PC-3 (cell line): Measurements from ENCODE around the gene KIF21A. TPM values are rescaled to one million over a fixed set of nuclear protein-coding genes. Genes with fewer than 3 reads are reported as not detected.

Experiments
- ATAC-seq: fragments of 200-7000 bp; cut with Tn5 transposase; 2 replicates; pipeline ENCODE4 v1.9.1; 2020; ENCODE audit warnings: mild to moderate bottlenecking, moderate library complexity
- BruUV-seq: library from RNA; stranded (reverse); fragments of 400-500 nt; replicated peaks from 2 replicates; lab custom pipeline; 2021; lab: Mats Ljungman, UMichigan
- CTCF ChIA-PET: fragments of 300-600 bp; sonication (Branson Sonifier 250); formaldehyde crosslinking; loops from one replicate; lab custom pipeline; 2022; ENCODE audit warnings: antibody characterized with exemption; lab: Charles Lee
- POLR2A ChIA-PET: fragments of 300-600 bp; sonication (Branson Sonifier 250); formaldehyde crosslinking; loops from one replicate; lab custom pipeline; 2022; ENCODE audit warnings: antibody characterized with exemption; ENCODE audit not compliant: unreplicated experiment; lab: Charles Lee
- DNase-seq: peaks from one replicate; pipeline ENCODE4 v3.0.0-alpha.2; 2015
- H2AFZ ChIP-seq: fragments of 300-600 bp; sonication (generic); 2 replicates; pipeline ENCODE4 v1.6.0; 2016; ENCODE audit warnings: antibody characterized with exemption, low read length
- H3F3A ChIP-seq: fragments of 300-600 bp; sonication (generic); one replicate; pipeline ENCODE4 v1.6.0; 2017; ENCODE audit warnings: antibody characterized with exemption, low read length, control low read depth, mild to moderate bottlenecking; ENCODE audit not compliant: unreplicated experiment
- H3K27ac ChIP-seq: fragments of 300-600 bp; sonication (generic); 2 replicates; pipeline ENCODE4 v1.5.1; 2016; ENCODE audit warnings: mild to moderate bottlenecking, low read length
- H3K27me3 ChIP-seq: fragments of 300-600 bp; sonication (generic); 2 replicates; pipeline ENCODE4 v1.6.1; 2016; ENCODE audit warnings: low read length, mixed read lengths
- H3K36me3 ChIP-seq: fragments of 300-600 bp; sonication (generic); 2 replicates; pipeline ENCODE4 v1.6.1; 2016; ENCODE audit warnings: low read depth, mixed run types, low read length, mixed read lengths
- H3K4me1 ChIP-seq: fragments of 300-600 bp; sonication (generic); 2 replicates; pipeline ENCODE4 v1.5.1; 2016; ENCODE audit warnings: low read length; ENCODE audit not compliant: insufficient read depth
- H3K4me2 ChIP-seq: fragments of 300-600 bp; sonication (generic); 2 replicates; pipeline ENCODE4 v1.6.0; 2016; ENCODE audit warnings: low read length
- H3K4me3 ChIP-seq: fragments of 300-600 bp; sonication (generic); 2 replicates; pipeline ENCODE4 v1.5.1; 2016; ENCODE audit warnings: mild to moderate bottlenecking, low read length, mixed read lengths
- H3K79me2 ChIP-seq: fragments of 300-600 bp; sonication (generic); 2 replicates; pipeline ENCODE4 v1.6.1; 2017; ENCODE audit warnings: low read length, mixed read lengths
- H3K9ac ChIP-seq: fragments of 300-600 bp; sonication (generic); 2 replicates; pipeline ENCODE4 v1.6.0; 2016; ENCODE audit warnings: mild to moderate bottlenecking, low read length
- H3K9me2 ChIP-seq: fragments of 300-600 bp; sonication (generic); replicated peaks from 2 replicates; pipeline ENCODE4 v1.6.1; 2016; ENCODE audit warnings: mixed run types, low read length, mixed read lengths
- H3K9me3 ChIP-seq: fragments of 300-600 bp; sonication (generic); 2 replicates; pipeline ENCODE4 v1.6.1; 2016; ENCODE audit warnings: low read length, mixed read lengths
- H4K20me1 ChIP-seq: fragments of 300-600 bp; sonication (generic); 2 replicates; pipeline ENCODE4 v1.6.1; 2016; ENCODE audit warnings: low read length, mixed read lengths
- EZH2 ChIP-seq: fragments of 300-600 bp; sonication (generic); IDR thresholded peaks from one replicate; pipeline ENCODE4 v1.6.1; 2017; ENCODE audit warnings: antibody characterized with exemption, mild to moderate bottlenecking, low read length; ENCODE audit not compliant: unreplicated experiment
- EZH2phosphoT487 ChIP-seq: fragments of 300-600 bp; sonication (generic); IDR thresholded peaks from 2 replicates; pipeline ENCODE4 v1.6.1; 2018; ENCODE audit warnings: mild to moderate bottlenecking, antibody characterized with exemption, low read length, borderline replicate concordance
- intact Hi-C: fragments of 100-400 bp; cut with micrococcal nuclease; formaldehyde crosslinking; loops from 2 replicates; pipeline ENCODE4 v1.9.0; 2023
- total RNA-seq: library from RNA; depleted of rRNA; stranded (reverse); fragments of >200 nt; gene quantifications from 2 replicates; pipeline ENCODE4 v1.2.3, GENCODE V29; 2014
- TF ChIP-seq, protein P1 (sequence below): fragments of 300-600 bp; sonication (generic); conservative IDR thresholded peaks from 2 replicates; pipeline ENCODE4 v1.5.1; 2017; ENCODE audit warnings: antibody characterized with exemption, low read depth, mild to moderate bottlenecking, low read length

Gene KIF21A
- total RNA-seq, 1 experiment from 2014 or later, result 25.1 TPM

- intact Hi-C loops, result no loop called here
- no peaks in the 10 kb centered on the region for H3F3A ChIP-seq
- H3K9ac ChIP-seq, result no peak overlapping the region
- POLR2A ChIA-PET, result no interaction called here
- no TSS peak for BruUV-seq
- no peaks in the 10 kb centered on the region for H3K9me3 ChIP-seq
- TF ChIP-seq, protein P1, sequence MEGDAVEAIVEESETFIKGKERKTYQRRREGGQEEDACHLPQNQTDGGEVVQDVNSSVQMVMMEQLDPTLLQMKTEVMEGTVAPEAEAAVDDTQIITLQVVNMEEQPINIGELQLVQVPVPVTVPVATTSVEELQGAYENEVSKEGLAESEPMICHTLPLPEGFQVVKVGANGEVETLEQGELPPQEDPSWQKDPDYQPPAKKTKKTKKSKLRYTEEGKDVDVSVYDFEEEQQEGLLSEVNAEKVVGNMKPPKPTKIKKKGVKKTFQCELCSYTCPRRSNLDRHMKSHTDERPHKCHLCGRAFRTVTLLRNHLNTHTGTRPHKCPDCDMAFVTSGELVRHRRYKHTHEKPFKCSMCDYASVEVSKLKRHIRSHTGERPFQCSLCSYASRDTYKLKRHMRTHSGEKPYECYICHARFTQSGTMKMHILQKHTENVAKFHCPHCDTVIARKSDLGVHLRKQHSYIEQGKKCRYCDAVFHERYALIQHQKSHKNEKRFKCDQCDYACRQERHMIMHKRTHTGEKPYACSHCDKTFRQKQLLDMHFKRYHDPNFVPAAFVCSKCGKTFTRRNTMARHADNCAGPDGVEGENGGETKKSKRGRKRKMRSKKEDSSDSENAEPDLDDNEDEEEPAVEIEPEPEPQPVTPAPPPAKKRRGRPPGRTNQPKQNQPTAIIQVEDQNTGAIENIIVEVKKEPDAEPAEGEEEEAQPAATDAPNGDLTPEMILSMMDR, result no peak
- TF ChIP-seq EZH2phosphoT487, result no peak
- H3K36me3 ChIP-seq, result peaks cover 7% of the 10 kb centered on the region; the same call in 1 of the 2 replicates
- H4K20me1 ChIP-seq, result no peaks in the 10 kb centered on the region
- H3K4me2 ChIP-seq, result no peak overlapping the region
- CTCF ChIA-PET, result no interaction called here
- no peak overlapping the region for H3K27ac ChIP-seq
- DNase-seq (peak; percentile 32), ATAC-seq (0 out of 2 replicates have a peak, but pooled peaks have one; percentile 20)
- no peak overlapping the region for H3K4me3 ChIP-seq
- no peaks in the 10 kb centered on the region for H3K9me2 ChIP-seq
- no peaks in the 10 kb centered on the region for H3K79me2 ChIP-seq
- H2AFZ ChIP-seq, result no peak overlapping the region
- H3K4me1 ChIP-seq, result no peaks in the 10 kb centered on the region
- no peaks in the 10 kb centered on the region for H3K27me3 ChIP-seq
Measured at GRCh38 chr12:39354955-39355354, 88.0 kb downstream of the KIF21A start.

- DNase-seq (no peak), ATAC-seq (no peak)
- Histone ChIP-seq H3K79me2 (no peaks in the 10 kb centered on the region), H3K9me2 (no peaks in the 10 kb centered on the region), H3K9me3 (no peaks in the 10 kb centered on the region), H3K27ac (no peak overlapping the region), H3K27me3 (no peaks in the 10 kb centered on the region), H3K4me3 (no peak overlapping the region), H4K20me1 (no peaks in the 10 kb centered on the region), H3K4me1 (no peaks in the 10 kb centered on the region), H3K9ac (no peak overlapping the region), H2AFZ (no peak overlapping the region), H3K36me3 (peaks cover 5% of the 10 kb centered on the region; the same call in 1 of the 2 replicates), H3K4me2 (no peak overlapping the region), H3F3A (no peaks in the 10 kb centered on the region)
- TF ChIP-seq EZH2phosphoT487, result no peak
- TF ChIP-seq, protein P1, result no peak
- no peak for TF ChIP-seq EZH2
- intact Hi-C loops, result no loop called here
- no TSS peak for BruUV-seq
- ChIA-PET CTCF (no interaction called here), POLR2A (no interaction called here)
Measured at GRCh38 chr12:39352471-39353017, 90.4 kb downstream of the KIF21A start.

GRCh38 chr12:39351153-39351552 is 91.8 kb downstream of the KIF21A start:
- no peaks in the 10 kb centered on the region for H3K9me3 ChIP-seq
- H3K9ac ChIP-seq, result no peak overlapping the region
- H4K20me1 ChIP-seq, result no peaks in the 10 kb centered on the region
- POLR2A ChIA-PET, result no interaction called here
- no peaks in the 10 kb centered on the region for H3K79me2 ChIP-seq
- H3K27me3 ChIP-seq, result no peaks in the 10 kb centered on the region
- no peak overlapping the region for H3K4me3 ChIP-seq
- no peak overlapping the region for H3K27ac ChIP-seq
- no peaks in the 10 kb centered on the region for H3K9me2 ChIP-seq
- no peaks in the 10 kb centered on the region for H3F3A ChIP-seq
- BruUV-seq, result no TSS peak
- peaks cover 5% of the 10 kb centered on the region; the same call in 1 of the 2 replicates for H3K36me3 ChIP-seq
- H3K4me2 ChIP-seq, result no peak overlapping the region
- no peak overlapping the region for H2AFZ ChIP-seq
- intact Hi-C loops, result no loop called here
- TF ChIP-seq EZH2phosphoT487, result no peak
- TF ChIP-seq, protein P1, result no peak
- no peak for TF ChIP-seq EZH2
- ATAC-seq, result no peak
- CTCF ChIA-PET, result interaction anchor here (0.5 kb wide), 1 partner anchor 13 kb away, joined by 3 read pairs; no protein-coding TSS in a partner anchor
- H3K4me1 ChIP-seq, result no peaks in the 10 kb centered on the region
- DNase-seq, result no peak
